ENCODE data around the gene SPTAN1. TPM values are rescaled to one million over a fixed set of nuclear protein-coding genes. Genes with fewer than 3 reads are reported as not detected.

SPTAN1 gene
- total and polyA plus RNA-seq, 2 of the 4 experiments (the other 2 are of a cell fraction): 275 to 327 TPM

- H3K79me1 ChIP-seq (ENCODE audit: low read depth in 1 of 2, low read length in 2 of 2): peaks cover 6 to 21% of the 10 kb centered on the region in 2 experiments; a peak in 3 of 4 replicates
- no peak overlapping the region for H2BK5ac ChIP-seq (ENCODE audit: low read depth, low read length, poor library complexity, severe bottlenecking)
- H3K27me3 ChIP-seq (ENCODE audit: control insufficient read depth, insufficient read depth, low read length): no peaks in the 10 kb centered on the region
- ATAC-seq (ENCODE audit: low read depth): no peak
- dilution Hi-C loops (cut with HindIII; ENCODE audit: low sequenced_read_pairs, unreplicated experiment) (no loop called here), intact Hi-C loops (cut with micrococcal nuclease) (no loop called here), in situ Hi-C loops (cut with MboI; ENCODE audit: low sequenced_read_pairs) (no loop called here)
- ChIA-PET CTCF (no interaction called here), POLR2A (ENCODE audit: unreplicated experiment) (interaction anchor here (0.6 kb wide), 1 partner anchor 242 kb away, joined by 3 read pairs; no protein-coding TSS in a partner anchor)
- no peak overlapping the region for H4K8ac ChIP-seq (ENCODE audit: low read depth in 2 of 2, low read length in 2 of 2)
- peaks cover 2% of the 10 kb centered on the region; the same call in 1 of the 2 replicates for H3K9me1 ChIP-seq (ENCODE audit: insufficient read depth, low read length)
- H3K4me1 ChIP-seq (ENCODE audit: control insufficient read depth, insufficient read depth, low read length): no peaks in the 10 kb centered on the region
- no TSS peak for BruUV-seq (replicated peaks)
- no peak overlapping the region for H3K27ac ChIP-seq (ENCODE audit: insufficient read depth, low read length)
- 67% methylated on average over 3 of the region's 6 CpGs; no CpG with 5 or more reads in 1 of the 2 experiments for WGBS, 2 experiments (ENCODE audit: extremely low coverage in 2 of 2, insufficient read length in 1 of 2)
- H3K4ac ChIP-seq (ENCODE audit: low read depth, low read length): no peak overlapping the region
- no peak overlapping the region for H3K56ac ChIP-seq (ENCODE audit: extremely low read depth, insufficient read depth, low read length)
- no peak overlapping the region for H3K4me3 ChIP-seq (ENCODE audit: insufficient read depth, low read depth, low read length)
- no peak overlapping the region for H2AK9ac ChIP-seq (replicated peaks; ENCODE audit: low read depth, low read length, poor library complexity)
- no peak overlapping the region for H4K91ac ChIP-seq (ENCODE audit: insufficient read depth, low read depth, low read length)
- no peak overlapping the region for H3K23ac ChIP-seq (ENCODE audit: low read depth, low read length)
- H2AK5ac ChIP-seq (ENCODE audit: low read depth, low read length): no peak overlapping the region
- H3K9me3 ChIP-seq (ENCODE audit: control insufficient read depth, insufficient read depth, low read length): no peaks in the 10 kb centered on the region
- H2BK120ac ChIP-seq (ENCODE audit: low read depth, low read length): no peak overlapping the region
- peaks cover 72% of the 10 kb centered on the region for H3K36me3 ChIP-seq (ENCODE audit: control insufficient read depth, insufficient read depth, low read length)
- no peak for TF ChIP-seq MAZ (IDR thresholded peaks at IDR 0.05; ENCODE audit: borderline replicate concordance, low read depth, low read length)
- TF ChIP-seq RAD21 (IDR thresholded peaks at IDR 0.05; ENCODE audit: low read length): no peak
- TF ChIP-seq BHLHE40 (IDR thresholded peaks at IDR 0.05; ENCODE audit: low read depth, low read length): no peak
- no peak for TF ChIP-seq POLR2A (IDR thresholded peaks at IDR 0.05; ENCODE audit: low read depth, low read length)
- no peak for TF ChIP-seq CHD1 (IDR thresholded peaks at IDR 0.05; ENCODE audit: low read depth, low read length)
- no peak for TF ChIP-seq RFX5 (IDR thresholded peaks at IDR 0.05; ENCODE audit: low read depth, low read length)
- TF ChIP-seq USF2 (IDR thresholded peaks at IDR 0.05; ENCODE audit: low read depth, low read length): no peak
- no peak for TF ChIP-seq MAFK (IDR thresholded peaks at IDR 0.05; ENCODE audit: low read depth, low read length)
- no peak for TF ChIP-seq ELK1 (IDR thresholded peaks at IDR 0.05; ENCODE audit: borderline replicate concordance, low read depth, low read length)
- TF ChIP-seq FOS (IDR thresholded peaks at IDR 0.05; ENCODE audit: low read depth, low read length): no peak
- no peak for TF ChIP-seq NFE2L2 (IDR thresholded peaks at IDR 0.05; ENCODE audit: low read depth, low read length)
- TF ChIP-seq CEBPB (IDR thresholded peaks at IDR 0.05; ENCODE audit: low read depth, low read length): no peak
- TF ChIP-seq SMC3 (IDR thresholded peaks at IDR 0.05; ENCODE audit: low read depth, low read length): no peak
- no peak for TF ChIP-seq CTCF (conservative IDR thresholded peaks at IDR 0.05; ENCODE audit: low read depth, low read length)
- H4K5ac ChIP-seq (ENCODE audit: low read depth, low read length): no peak overlapping the region
- H2AFZ ChIP-seq (replicated peaks; ENCODE audit: low read length, poor library complexity): no peak overlapping the region
- no peak overlapping the region for H2BK20ac ChIP-seq (ENCODE audit: low read depth, low read length)
- H3K14ac ChIP-seq (replicated peaks; ENCODE audit: low read depth, low read length): no peak overlapping the region
- H3K4me2 ChIP-seq (ENCODE audit: low read depth, low read length): no peak overlapping the region
- H2BK15ac ChIP-seq (ENCODE audit: low read depth, low read length): no peak overlapping the region
- H3K18ac ChIP-seq (ENCODE audit: low read depth, low read length): no peak overlapping the region
- H3K9ac ChIP-seq (ENCODE audit: low read depth, low read length): no peak overlapping the region
- no peak for DNase-seq
- H4K20me1 ChIP-seq (ENCODE audit: insufficient read depth, low read length): no peaks in the 10 kb centered on the region; the same call in 1 of the 2 replicates
These were observed 35.1 kb downstream of the SPTAN1 start for GRCh38 chr9:128587453-128587852.
